ENCODE data around the gene TSPAN18. TPM values are rescaled to one million over a fixed set of nuclear protein-coding genes. Genes with fewer than 3 reads are reported as not detected.

TSPAN18 gene
- total RNA-seq, 4 donors from 2014 or later: 2.1 to 9.1 (median 2.5) TPM

GRCh38 chr11:44901120-44901633 lies 174.4 kb downstream of the TSPAN18 start:
- Histone ChIP-seq H3K27ac (no peak overlapping the region), H3K9me3 (no peaks in the 10 kb centered on the region), H3K27me3 (no peaks in the 10 kb centered on the region), H3K4me1 (no peaks in the 10 kb centered on the region), H3K4me3 (no peak overlapping the region), H3K36me3 (no peaks in the 10 kb centered on the region)
- intact Hi-C loops (cut with DNase I; ENCODE audit: low total_unique reads) (no loop called here), in situ Hi-C loops (cut with MboI; ENCODE audit: low sequenced_read_pairs in 4 of 4) (loop anchor here in 1 of 4 donors (10.0 to 25.0 kb wide), 2 partner anchors 176 to 436 kb away; partner anchors contain the start of gene TSPAN18)
- no peak for TF ChIP-seq POLR2A (IDR thresholded peaks at IDR 0.05)
- TF ChIP-seq CTCF (IDR thresholded peaks at IDR 0.05 in 4 of 5, conservative IDR thresholded peaks at IDR 0.05 in 1 of 5): no peak
- DNase-seq (no peak), ATAC-seq (no peak)

- no peaks in the 10 kb centered on the region for H3K4me1 ChIP-seq
- in situ Hi-C loops (cut with MboI; ENCODE audit: low sequenced_read_pairs in 4 of 4) (loop anchor here in 1 of 4 donors (10.0 to 25.0 kb wide), 2 partner anchors 177 to 436 kb away; partner anchors contain the start of gene TSPAN18), intact Hi-C loops (cut with DNase I; ENCODE audit: low total_unique reads) (no loop called here)
- TF ChIP-seq CTCF (IDR thresholded peaks at IDR 0.05 in 4 of 5, conservative IDR thresholded peaks at IDR 0.05 in 1 of 5) (no peak), POLR2A (IDR thresholded peaks at IDR 0.05) (no peak)
- no peaks in the 10 kb centered on the region for H3K9me3 ChIP-seq
- no peak overlapping the region for H3K27ac ChIP-seq
- no peaks in the 10 kb centered on the region for H3K36me3 ChIP-seq
- ATAC-seq: no peak
- no peak overlapping the region for H3K4me3 ChIP-seq
- DNase-seq: no peak
- no peaks in the 10 kb centered on the region for H3K27me3 ChIP-seq
These were observed 175.0 kb downstream of the TSPAN18 start for GRCh38 chr11:44901786-44902185.

- Histone ChIP-seq H3K4me3 (no peak overlapping the region), H3K9me3 (no peaks in the 10 kb centered on the region), H3K4me1 (no peaks in the 10 kb centered on the region), H3K36me3 (no peaks in the 10 kb centered on the region), H3K27ac (no peak overlapping the region), H3K27me3 (no peaks in the 10 kb centered on the region)
- ATAC-seq: no peak
- in situ Hi-C loops (cut with MboI; ENCODE audit: low sequenced_read_pairs in 4 of 4): loop anchor here in 1 of 4 donors (10.0 to 25.0 kb wide), 2 partner anchors 178 to 434 kb away; partner anchors contain the start of gene TSPAN18
- intact Hi-C loops (cut with DNase I; ENCODE audit: low total_unique reads): no loop called here
- no peak for TF ChIP-seq CTCF (IDR thresholded peaks at IDR 0.05 in 4 of 5, conservative IDR thresholded peaks at IDR 0.05 in 1 of 5)
- TF ChIP-seq POLR2A (IDR thresholded peaks at IDR 0.05): no peak
- no peak for DNase-seq
These were observed 176.3 kb downstream of the TSPAN18 start for GRCh38 chr11:44903035-44903434.

GRCh38 chr11:44903518-44903917 lies 176.8 kb downstream of the TSPAN18 start:
- no peak overlapping the region for H3K27ac ChIP-seq
- no peaks in the 10 kb centered on the region for H3K27me3 ChIP-seq
- in situ Hi-C loops (cut with MboI; ENCODE audit: low sequenced_read_pairs in 4 of 4): loop anchor here in 1 of 4 donors (10.0 to 25.0 kb wide), 2 partner anchors 179 to 434 kb away; partner anchors contain the start of gene TSPAN18
- intact Hi-C loops (cut with DNase I; ENCODE audit: low total_unique reads): no loop called here
- no peak overlapping the region for H3K4me3 ChIP-seq
- no peak for ATAC-seq
- no peaks in the 10 kb centered on the region for H3K4me1 ChIP-seq
- no peaks in the 10 kb centered on the region for H3K9me3 ChIP-seq
- DNase-seq: no peak
- no peaks in the 10 kb centered on the region for H3K36me3 ChIP-seq
- TF ChIP-seq POLR2A (IDR thresholded peaks at IDR 0.05): no peak
- no peak for TF ChIP-seq CTCF (IDR thresholded peaks at IDR 0.05 in 4 of 5, conservative IDR thresholded peaks at IDR 0.05 in 1 of 5)

All from gastrocnemius medialis (tissue), 4 donors.